ENCODE data around the gene SP5.

The SP5 gene

GRCh38 chr2:170712653-170713542, 2.2 kb upstream of the SP5 start:
- Histone ChIP-seq H3K27ac (no peak overlapping the region), H3K9me3 (ENCODE audit: severe bottlenecking) (no peaks in the 10 kb centered on the region), H3K27me3 (ENCODE audit: insufficient read depth, low read depth, severe bottlenecking) (no peaks in the 10 kb centered on the region), H3K4me3 (ENCODE audit: low read depth, low read length) (no peak overlapping the region), H3K36me3 (no peaks in the 10 kb centered on the region)
- TF ChIP-seq CTCF (IDR thresholded peaks at IDR 0.05; ENCODE audit: low read depth, low read length), result no peak
- no peak for DNase-seq

- no peak for DNase-seq
- no peak overlapping the region for H3K27ac ChIP-seq
- H3K36me3 ChIP-seq, result no peaks in the 10 kb centered on the region
- TF ChIP-seq CTCF (IDR thresholded peaks at IDR 0.05; ENCODE audit: low read depth, low read length), result no peak
- H3K27me3 ChIP-seq (ENCODE audit: insufficient read depth, low read depth, severe bottlenecking), result no peaks in the 10 kb centered on the region
- H3K4me3 ChIP-seq (ENCODE audit: low read depth, low read length), result no peak overlapping the region; the same call in 1 of the 2 replicates
- H3K9me3 ChIP-seq (ENCODE audit: severe bottlenecking), result no peaks in the 10 kb centered on the region
Observed at GRCh38 chr2:170713543-170714380, 1.4 kb upstream of the SP5 start.

- H3K27ac ChIP-seq, result peak overlapping the region; percentile 69
- no peaks in the 10 kb centered on the region for H3K9me3 ChIP-seq (ENCODE audit: severe bottlenecking)
- no peaks in the 10 kb centered on the region for H3K36me3 ChIP-seq
- no peak for TF ChIP-seq CTCF (IDR thresholded peaks at IDR 0.05; ENCODE audit: low read depth, low read length)
- H3K4me3 ChIP-seq (ENCODE audit: low read depth, low read length), result peak overlapping the region; percentile 60
- peak; percentile 19 for DNase-seq
- no peaks in the 10 kb centered on the region for H3K27me3 ChIP-seq (ENCODE audit: insufficient read depth, low read depth, severe bottlenecking)
Observed at GRCh38 chr2:170714381-170715061, 616 bp upstream of the SP5 start.

GRCh38 chr2:170715932-170716777, 1.0 kb downstream of the SP5 start:
- Histone ChIP-seq H3K36me3 (no peaks in the 10 kb centered on the region), H3K9me3 (ENCODE audit: severe bottlenecking) (no peaks in the 10 kb centered on the region), H3K27ac (peak overlapping the region; percentile 69), H3K4me3 (ENCODE audit: low read depth, low read length) (peak overlapping the region; percentile 60), H3K27me3 (ENCODE audit: insufficient read depth, low read depth, severe bottlenecking) (no peaks in the 10 kb centered on the region)
- TF ChIP-seq CTCF (IDR thresholded peaks at IDR 0.05; ENCODE audit: low read depth, low read length), result no peak
- no peak for DNase-seq
